H1 (cell line): ENCODE measurements around the gene BORCS6. TPM values are rescaled to one million over a fixed set of nuclear protein-coding genes. Genes with fewer than 3 reads are reported as not detected.

Source experiments
- CTCF ChIA-PET: fragments of 300-600 bp; sonication (Branson Sonifier 250); formaldehyde crosslinking; loops from one replicate; lab custom pipeline; 2021; ENCODE audit not compliant: partially characterized antibody; lab: Charles Lee
- POLR2A ChIA-PET: fragments of 300-600 bp; sonication (Branson Sonifier 250); formaldehyde crosslinking; loops from one replicate; lab custom pipeline; 2021; ENCODE audit warnings: inconsistent platforms; ENCODE audit not compliant: partially characterized antibody; lab: Charles Lee
- DNase-seq, 2 experiments: peaks; one replicate each; pipeline versions ENCODE4 v3.0.0 to v3.0.0-alpha.2; 2010 to 2022; ENCODE audit warnings: low spot score in 2 of 2, low read depth in 1 of 2, mixed read lengths in 1 of 2
- FAIRE-seq: peaks from 2 replicates; lab custom pipeline; 2011; peaks lifted over from hg19 to GRCh38; lab: Jason Lieb, UNC
- H2AFZ ChIP-seq: 2 replicates; pipeline ENCODE4 v1.8.1; 2012; ENCODE audit warnings: low read length, inconsistent platforms
- H2AK5ac ChIP-seq: 2 replicates; pipeline ENCODE4 v1.6.1; 2013; ENCODE audit warnings: low read depth, low read length
- H2BK120ac ChIP-seq: replicated peaks from 2 replicates; pipeline ENCODE3; 2013; ENCODE audit warnings: low read depth, low read length, inconsistent platforms
- H2BK12ac ChIP-seq: 2 replicates; pipeline ENCODE4 v1.6.1; 2013; ENCODE audit warnings: low read depth, low read length
- H2BK15ac ChIP-seq: 2 replicates; pipeline ENCODE4 v1.6.1; 2013; ENCODE audit warnings: low read length
- H2BK20ac ChIP-seq: 2 replicates; pipeline ENCODE4 v1.6.1; 2013; ENCODE audit warnings: low read length
- H2BK5ac ChIP-seq: 2 replicates; pipeline ENCODE4 v1.6.1; 2013; ENCODE audit warnings: low read depth, low read length
- H3K14ac ChIP-seq: 2 replicates; pipeline ENCODE4 v1.6.1; 2013; ENCODE audit warnings: inconsistent platforms; ENCODE audit not compliant: insufficient read length
- H3K18ac ChIP-seq: 2 replicates; pipeline ENCODE4 v1.6.1; 2013; ENCODE audit warnings: low read length; ENCODE audit errors: extremely low read depth
- H3K23ac ChIP-seq: 2 replicates; pipeline ENCODE4 v1.6.1; 2013; ENCODE audit warnings: inconsistent platforms; ENCODE audit not compliant: insufficient read length
- H3K23me2 ChIP-seq: 2 replicates; pipeline ENCODE4 v1.6.1; 2013; ENCODE audit warnings: low read depth, low read length
- H3K27ac ChIP-seq: 2 replicates; pipeline ENCODE4 v1.6.1; 2011; ENCODE audit warnings: low read depth, low read length, inconsistent platforms
- H3K27me3 ChIP-seq, 4 experiments: replicated peaks in 1 of 4; 1 replicate in 1 of 4; 2 replicates in 3 of 4; pipeline versions ENCODE4 v1.6.1 to v1.8.1; 2011 to 2013; ENCODE audit warnings: low read length in 3 of 4, mild to moderate bottlenecking in 3 of 4, inconsistent platforms in 2 of 4, mixed read lengths in 2 of 4, moderate library complexity in 1 of 4; ENCODE audit not compliant: control insufficient read depth in 3 of 4, insufficient read depth in 3 of 4; ENCODE audit errors: extremely low read depth in 1 of 4
- H3K36me3 ChIP-seq, 4 experiments: 2 replicates each; pipeline versions ENCODE4 v1.6.1 to v1.8.1; 2011 to 2013; ENCODE audit warnings: mild to moderate bottlenecking in 4 of 4, low read length in 3 of 4, moderate library complexity in 2 of 4, control low read depth in 1 of 4, inconsistent platforms in 1 of 4; ENCODE audit not compliant: insufficient read depth in 4 of 4, control insufficient read depth in 2 of 4
- H3K4ac ChIP-seq: replicated peaks from 2 replicates; pipeline ENCODE3; 2013; ENCODE audit warnings: low read length, low read depth, mixed read lengths, inconsistent platforms; ENCODE audit not compliant: insufficient read length
- H3K4me1 ChIP-seq, 4 experiments: replicated peaks in 1 of 4; 1 replicate in 1 of 4; 2 replicates in 3 of 4; pipeline versions ENCODE4 v1.6.1 to v1.8.1; 2011 to 2013; ENCODE audit warnings: low read length in 3 of 4, inconsistent platforms in 2 of 4, mixed read lengths in 1 of 4; ENCODE audit not compliant: insufficient read depth in 4 of 4, control insufficient read depth in 3 of 4
- H3K4me2 ChIP-seq, 2 experiments: 2 replicates each; pipeline versions ENCODE4 v1.6.1 to v1.8.1; 2011 to 2013; ENCODE audit warnings: low read depth in 2 of 2, low read length in 2 of 2, control low read depth in 1 of 2, inconsistent platforms in 1 of 2, mild to moderate bottlenecking in 1 of 2; ENCODE audit not compliant: insufficient read depth in 1 of 2
- H3K4me3 ChIP-seq, 4 experiments: fragments of 200-600, 300-600 bp in 1 of 4; sonication (generic), shearing (Covaris generic), sonication (Bioruptor Twin) in 1 of 4; 2 replicates each; pipeline versions ENCODE4 v1.5.1 to v1.8.1; 2011 to 2016; ENCODE audit warnings: low read length in 4 of 4, low read depth in 3 of 4, control low read depth in 2 of 4, inconsistent platforms in 2 of 4, mild to moderate bottlenecking in 2 of 4, mixed read lengths in 1 of 4, moderate library complexity in 1 of 4; ENCODE audit not compliant: insufficient read depth in 2 of 4; ENCODE audit errors: extremely low read depth in 1 of 4
- H3K56ac ChIP-seq: replicated peaks from 2 replicates; pipeline ENCODE3; 2013; ENCODE audit warnings: low read depth, mild to moderate bottlenecking, mixed read lengths, low read length, inconsistent platforms; ENCODE audit not compliant: insufficient read length
- H3K79me1 ChIP-seq: 2 replicates; pipeline ENCODE4 v1.6.1; 2013; ENCODE audit warnings: low read depth, low read length, control low read depth
- H3K79me2 ChIP-seq, 2 experiments: 2 replicates each; pipeline versions ENCODE4 v1.6.1 to v1.8.1; 2012 to 2013; ENCODE audit warnings: low read length in 2 of 2, mild to moderate bottlenecking in 2 of 2, inconsistent platforms in 1 of 2; ENCODE audit not compliant: insufficient read depth in 2 of 2, control insufficient read depth in 1 of 2
- H3K9ac ChIP-seq, 4 experiments: replicated peaks in 1 of 4; 1 replicate in 1 of 4; 2 replicates in 3 of 4; pipeline versions ENCODE4 v1.6.1 to v1.8.1; 2011 to 2013; ENCODE audit warnings: low read depth in 3 of 4, low read length in 3 of 4, control low read depth in 2 of 4, mild to moderate bottlenecking in 2 of 4, moderate library complexity in 2 of 4, inconsistent platforms in 1 of 4; ENCODE audit errors: extremely low read depth in 1 of 4
- H3K9me3 ChIP-seq, 2 experiments: 2 replicates each; pipeline versions ENCODE4 v1.6.1 to v1.8.1; 2012 to 2013; ENCODE audit warnings: mild to moderate bottlenecking in 2 of 2, moderate library complexity in 2 of 2, control low read depth in 1 of 2, inconsistent platforms in 1 of 2, low read depth in 1 of 2, low read length in 1 of 2, mixed read lengths in 1 of 2; ENCODE audit not compliant: insufficient read depth in 2 of 2
- H4K20me1 ChIP-seq, 2 experiments: replicated peaks in 1 of 2; 2 replicates each; pipeline versions ENCODE3 to v1.8.1; 2011 to 2013; ENCODE audit warnings: inconsistent platforms in 2 of 2, low read length in 2 of 2, mild to moderate bottlenecking in 1 of 2; ENCODE audit not compliant: insufficient read depth in 2 of 2, control insufficient read depth in 1 of 2
- H4K5ac ChIP-seq: 2 replicates; pipeline ENCODE4 v1.6.1; 2013; ENCODE audit warnings: low read length, low read depth, mixed read lengths, inconsistent platforms; ENCODE audit not compliant: insufficient read length
- H4K8ac ChIP-seq: 2 replicates; pipeline ENCODE4 v1.8.0; 2013; ENCODE audit warnings: mild to moderate bottlenecking, moderate library complexity, low read length, inconsistent platforms; ENCODE audit not compliant: insufficient read depth; ENCODE audit errors: extremely low read depth
- H4K91ac ChIP-seq: replicated peaks from 2 replicates; pipeline ENCODE3; 2013; ENCODE audit warnings: low read length, mixed read lengths, inconsistent platforms; ENCODE audit not compliant: insufficient read length
- ATF2 ChIP-seq: IDR thresholded peaks from 2 replicates; pipeline ENCODE4 v1.6.1; 2012; ENCODE audit warnings: low read length, inconsistent platforms
- CTBP2 ChIP-seq: IDR thresholded peaks from 2 replicates; pipeline ENCODE4 v1.7.0; 2011; ENCODE audit warnings: borderline replicate concordance, mild to moderate bottlenecking, moderate library complexity, mixed read lengths, low read length; ENCODE audit not compliant: insufficient read depth, insufficient read length
- EGR1 ChIP-seq: IDR thresholded peaks from 2 replicates; pipeline ENCODE4 v1.6.1; 2011; ENCODE audit warnings: low read depth, low read length, borderline replicate concordance
- KDM4A ChIP-seq: IDR thresholded peaks from one replicate; pipeline ENCODE4 v1.7.1; 2012; ENCODE audit warnings: low read depth, mild to moderate bottlenecking, moderate library complexity, low read length, inconsistent platforms; ENCODE audit not compliant: severe bottlenecking
- MAFK ChIP-seq: IDR thresholded peaks from 2 replicates; pipeline ENCODE4 v1.6.1; 2012; ENCODE audit warnings: low read depth, mild to moderate bottlenecking, improper control_type of control experiment, low read length
- NRF1 ChIP-seq: IDR thresholded peaks from 2 replicates; pipeline ENCODE4 v1.6.1; 2011; ENCODE audit warnings: mild to moderate bottlenecking, low read depth, low read length, improper control_type of control experiment
- RFX5 ChIP-seq: IDR thresholded peaks from 2 replicates; pipeline ENCODE4 v1.6.1; 2011; ENCODE audit warnings: low read depth, low read length, improper control_type of control experiment, borderline replicate concordance
- TAF7 ChIP-seq: optimal IDR thresholded peaks from 2 replicates; pipeline ENCODE3; 2011; ENCODE audit warnings: low read depth, mild to moderate bottlenecking, inconsistent platforms, low read length, moderate library complexity, borderline replicate concordance
- WGBS, 2 experiments: shearing (Covaris generic) in 1 of 2; methylation state at CpG; one replicate each; pipeline versions ENCODE4 v1.1.6 to v1.1.7; 2013 to 2015; ENCODE audit warnings: low lambda C conversion rate in 2 of 2, mixed read lengths in 2 of 2, inconsistent platforms in 1 of 2, low coverage in 1 of 2, missing lambda C conversion rate in 1 of 2; ENCODE audit not compliant: insufficient replicate concordance in 2 of 2, insufficient coverage in 1 of 2, insufficient read length in 1 of 2; ENCODE audit errors: extremely low coverage in 1 of 2, missing lambda C conversion rate in 1 of 2; 5-methylcytosine and 5-hydroxymethylcytosine counted together
- polyA plus RNA-seq, 7 experiments: library from polyadenylated mRNA; depleted of rRNA in 3 of 7; stranded (reverse) in 5 of 7; unstranded in 2 of 7; fragments of >200 nt in 5 of 7; fragments of 200-250 nt in 2 of 7; gene quantifications; 1 replicate in 5 of 7; 2 replicates in 1 of 7; 4 replicates in 1 of 7; pipeline versions ENCODE4 v1.2.1 to v1.2.3, GENCODE V29; 2011 to 2013; ENCODE audit warnings: missing spikeins in 2 of 7, mixed read lengths in 2 of 7
- total RNA-seq: library from RNA; stranded (reverse); fragmentation: NEBNext Ultra II Directional; extraction: Animal tissue kit (Norgen Biotek cat#: 25700); gene quantifications from 2 replicates; pipeline ENCODE4 v1.2.1, GENCODE V29; 2021
- TF ChIP-seq, protein P1 (sequence below): IDR thresholded peaks from 2 replicates; pipeline ENCODE4 v1.6.1; 2012; ENCODE audit warnings: inconsistent platforms

BORCS6 gene
- total and polyA plus RNA-seq, 2 of the 8 experiments (the other 6 are each of a cell fraction or from before 2014, with no cell fraction given), result 3.3 to 3.6 TPM

DNA sequence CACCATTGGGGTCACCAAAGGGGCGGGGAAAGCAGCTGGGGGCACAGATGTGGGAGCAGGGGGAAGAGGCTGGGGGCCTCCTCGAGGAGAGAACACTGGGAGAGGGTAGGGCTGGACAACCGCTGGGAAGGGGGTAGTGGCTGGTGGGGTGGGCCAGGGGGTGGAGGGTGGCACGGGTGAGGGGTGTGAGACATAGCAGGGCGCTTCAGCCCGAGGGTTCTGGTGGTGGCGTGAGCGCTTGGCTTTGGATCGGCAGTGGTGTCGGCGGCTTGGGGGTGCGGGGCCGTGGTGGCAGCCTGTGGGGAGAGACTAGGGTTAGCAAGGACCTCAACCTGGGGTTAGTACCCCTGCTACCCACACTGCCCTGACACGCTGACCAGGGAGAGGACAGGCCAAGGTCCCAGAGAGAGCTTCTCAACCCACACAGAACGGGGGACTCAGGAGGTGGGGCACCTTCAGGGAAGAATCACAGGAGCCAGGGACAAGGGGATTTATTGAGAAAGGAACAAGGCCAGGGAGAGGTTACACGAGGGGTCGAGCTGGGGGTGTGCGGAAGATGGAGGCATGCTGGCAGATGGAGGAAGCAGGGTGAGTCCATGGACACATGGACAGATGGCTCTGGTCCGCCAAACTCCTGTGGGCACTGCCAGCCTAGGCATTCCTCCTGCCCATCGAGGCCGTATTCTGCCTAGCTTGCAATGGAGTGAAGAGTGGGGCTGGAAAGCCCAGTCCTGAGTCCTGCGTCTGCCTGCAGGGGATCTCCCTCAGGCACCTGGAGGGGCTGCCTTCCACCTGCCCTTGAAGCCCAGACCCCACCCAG is 46.2 kb downstream of the BORCS6 start:
- Histone ChIP-seq H3K79me1 (no peaks in the 10 kb centered on the region), H2BK5ac (no peak overlapping the region), H2BK20ac (no peak overlapping the region), H3K23me2 (peaks cover 2% of the 10 kb centered on the region; the same call in 1 of the 2 replicates), H4K8ac (peak overlapping the region; percentile 25; the same call in 1 of the 2 replicates), H3K9me3 (no peaks in the 10 kb centered on the region), H3K36me3 (peaks cover 9 to 49% (median 37%) of the 10 kb centered on the region in 4 experiments), H4K5ac (no peak overlapping the region), H3K4me1 (peaks cover 0 to 3% (median 1%) of the 10 kb centered on the region in 4 experiments; a peak in 1 of 7 replicates), H2BK15ac (no peak overlapping the region), H3K27ac (no peak overlapping the region), H3K18ac (no peak overlapping the region), H3K4me3 (no peak overlapping the region), H3K9ac (no peak overlapping the region), H3K14ac (no peak overlapping the region), H2AK5ac (no peak overlapping the region), H3K4me2 (no peak overlapping the region), H3K4ac (no peak overlapping the region), H2BK120ac (no peak overlapping the region), H2AFZ (no peak overlapping the region), H3K79me2 (no peaks in the 10 kb centered on the region), H4K20me1 (peaks cover 2 to 18% of the 10 kb centered on the region in 2 experiments), H3K23ac (no peak overlapping the region), H2BK12ac (no peak overlapping the region), H4K91ac (no peak overlapping the region), H3K56ac (no peak overlapping the region), H3K27me3 (no peaks in the 10 kb centered on the region)
- DNase-seq, result no peak
- ChIA-PET POLR2A (interaction anchor here (1.2 to 5.1 kb wide), 4 partner anchors 11 to 95 kb away, joined by 3 to 21 read pairs (median 6); no protein-coding TSS in a partner anchor), CTCF (interaction anchor here (0.5 to 14.1 kb wide), 6 partner anchors 14 to 165 kb away, joined by 3 to 133 read pairs (median 4); partner anchors contain the start of gene VAMP2)
- FAIRE-seq, result no peak
- 94% methylated on average over 14 of the region's 22 CpGs; no CpG with 5 or more reads in 1 of the 2 experiments for WGBS, 2 experiments
- no peak for TF ChIP-seq ATF2
- no peak for TF ChIP-seq NRF1
- no peak for TF ChIP-seq CTBP2
- TF ChIP-seq RFX5, result no peak
- TF ChIP-seq KDM4A, result no peak
- no peak for TF ChIP-seq EGR1
- TF ChIP-seq, protein P1, sequence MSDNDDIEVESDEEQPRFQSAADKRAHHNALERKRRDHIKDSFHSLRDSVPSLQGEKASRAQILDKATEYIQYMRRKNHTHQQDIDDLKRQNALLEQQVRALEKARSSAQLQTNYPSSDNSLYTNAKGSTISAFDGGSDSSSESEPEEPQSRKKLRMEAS, result no peak
- TF ChIP-seq MAFK, result no peak
- TF ChIP-seq TAF7, result no peak
